ENCODE data around the gene UTRN.

Gene UTRN

DNA sequence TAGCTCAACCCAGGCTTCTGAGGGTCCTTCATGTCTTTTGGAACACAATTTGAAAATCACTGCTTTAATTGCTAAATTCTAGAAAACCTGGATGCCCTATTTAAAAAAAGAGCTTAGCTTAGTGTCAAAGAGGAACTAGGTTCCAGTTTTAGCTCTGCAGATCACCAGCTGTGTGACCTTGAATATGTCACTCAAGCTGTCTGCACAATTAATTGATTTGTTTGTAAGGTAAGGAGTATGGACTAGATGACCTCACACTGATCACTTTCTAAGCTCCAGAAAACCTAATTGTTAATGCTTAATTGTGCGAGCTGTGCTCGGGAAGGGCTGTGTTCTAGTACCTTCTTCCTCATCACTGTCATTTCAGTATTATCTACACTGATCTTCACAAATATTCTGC is 26.2 kb downstream of the UTRN start:
- DNase-seq = no peak

DNA sequence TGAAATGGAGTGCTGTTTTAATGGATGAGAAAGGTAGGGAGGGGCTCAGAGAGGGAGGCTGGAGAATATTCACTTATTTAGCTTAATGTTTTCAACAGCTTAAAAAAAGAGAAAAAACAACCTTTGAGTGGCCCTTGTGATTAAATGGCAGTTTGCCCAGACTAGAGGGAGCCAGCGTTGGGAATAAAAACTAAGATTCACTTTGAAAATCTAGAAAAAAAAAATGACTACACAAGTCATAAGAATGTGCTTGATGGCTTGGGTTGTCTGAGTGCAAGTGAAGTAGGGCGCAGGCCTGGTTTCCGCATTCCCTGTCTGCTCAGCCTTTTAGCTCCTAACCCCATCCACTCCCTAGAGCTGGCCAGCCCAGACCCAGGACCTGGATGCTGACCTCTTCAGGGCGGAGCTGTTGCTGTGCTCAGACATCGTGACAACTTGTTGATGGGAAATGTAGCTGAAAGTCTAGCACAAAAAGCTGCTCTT is 28.9 kb downstream of the UTRN start:
- DNase-seq = peak in 8 of 56 donors; percentile 10 to 32 (median 12)

DNA sequence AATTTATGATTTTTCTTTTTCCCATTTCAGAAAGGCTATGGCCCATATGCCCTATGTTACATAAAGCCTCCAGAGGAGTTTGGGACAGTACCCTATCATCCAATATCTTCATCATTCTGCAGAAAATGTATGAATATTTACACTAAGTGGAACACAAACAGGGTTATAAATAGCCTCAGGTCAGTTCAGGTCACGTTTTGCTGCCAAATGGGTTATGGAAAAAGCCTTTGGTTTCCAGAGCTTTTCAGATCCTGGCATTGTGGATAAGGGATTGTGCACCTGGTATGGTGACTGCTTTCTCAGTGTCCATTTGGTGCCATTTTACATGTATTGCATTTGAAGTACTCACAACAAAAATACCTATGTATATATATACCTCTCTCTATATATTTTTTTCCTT is 29.4 kb downstream of the UTRN start:
- DNase-seq = no peak

DNA sequence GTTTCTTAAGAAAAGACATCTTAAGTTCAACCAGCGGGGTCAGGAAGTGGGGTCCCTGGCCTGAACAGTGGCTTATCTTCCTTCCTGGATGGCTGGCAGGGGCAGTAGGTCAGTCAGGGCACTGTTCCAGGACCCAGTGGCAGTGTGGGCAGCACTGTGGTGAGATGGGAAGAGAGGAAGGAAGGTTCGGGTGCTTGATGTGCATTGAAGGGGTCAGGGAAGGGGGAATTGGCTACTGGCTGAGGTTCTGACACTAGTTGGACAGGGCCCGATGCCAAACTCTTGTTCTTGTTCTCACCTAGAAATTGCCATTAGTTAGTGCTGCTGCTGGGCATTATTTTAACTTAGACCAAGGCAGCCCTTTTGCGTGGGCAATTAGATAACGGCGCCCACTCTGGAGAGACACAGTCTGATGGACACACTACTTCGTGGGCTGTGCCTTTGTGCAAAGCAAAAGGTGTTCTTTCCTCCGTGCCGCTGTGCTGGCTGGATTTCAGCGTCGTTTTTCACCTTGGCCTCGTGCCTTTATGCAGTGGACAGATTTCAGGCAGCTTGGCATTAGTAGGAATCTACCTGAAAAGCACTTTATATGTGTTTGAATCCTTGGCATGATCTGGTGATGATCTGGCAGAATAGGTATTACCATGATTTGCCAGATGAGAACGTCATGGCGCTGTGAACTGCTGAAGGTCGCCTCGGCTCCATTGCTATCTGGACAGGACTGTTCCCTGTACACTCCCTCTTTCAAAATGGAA is 30.3 kb downstream of the UTRN start:
- DNase-seq = peak in 1 of 56 donors; percentile 5

DNA sequence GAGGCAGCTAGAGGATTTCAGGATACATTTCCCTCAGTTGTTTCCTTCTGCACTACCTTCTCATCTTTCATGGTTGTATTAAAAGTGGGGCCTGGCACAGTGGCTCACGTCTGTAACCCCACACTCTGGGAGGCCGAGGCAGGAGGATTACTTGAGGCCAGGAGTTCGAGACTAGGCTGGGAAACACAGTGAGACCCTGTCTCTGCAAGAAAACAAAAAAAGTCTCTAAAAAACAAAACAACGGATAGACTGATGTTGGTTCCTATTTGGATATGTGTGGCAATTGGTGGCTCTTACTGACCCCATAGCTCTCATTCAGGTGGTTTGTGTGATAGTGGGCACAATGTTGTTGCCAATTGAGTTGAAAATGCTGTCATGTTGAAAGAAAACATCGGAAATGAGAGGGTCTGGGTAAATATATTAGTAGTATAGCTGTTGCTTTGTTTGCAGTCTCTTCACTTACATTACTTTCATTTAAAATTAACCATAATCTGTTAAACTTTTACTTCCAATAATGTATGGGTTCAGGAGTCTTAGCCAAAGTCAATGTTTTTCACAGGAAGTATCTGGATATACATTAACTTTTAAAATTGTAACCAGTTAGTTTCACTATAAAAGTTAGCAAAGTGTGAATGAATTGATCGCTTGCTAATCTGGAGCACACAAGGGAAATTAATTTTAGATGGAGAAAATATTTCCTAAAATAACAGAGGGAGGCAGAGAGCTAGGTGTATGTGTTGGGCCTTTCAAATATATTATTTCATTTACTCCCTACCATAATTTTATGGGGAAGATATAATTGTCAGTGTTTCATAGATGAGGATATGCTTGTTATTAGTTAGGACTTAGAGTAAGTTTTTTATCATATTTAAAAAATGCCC is 31.1 kb downstream of the UTRN start:
- no peak for DNase-seq

DNA sequence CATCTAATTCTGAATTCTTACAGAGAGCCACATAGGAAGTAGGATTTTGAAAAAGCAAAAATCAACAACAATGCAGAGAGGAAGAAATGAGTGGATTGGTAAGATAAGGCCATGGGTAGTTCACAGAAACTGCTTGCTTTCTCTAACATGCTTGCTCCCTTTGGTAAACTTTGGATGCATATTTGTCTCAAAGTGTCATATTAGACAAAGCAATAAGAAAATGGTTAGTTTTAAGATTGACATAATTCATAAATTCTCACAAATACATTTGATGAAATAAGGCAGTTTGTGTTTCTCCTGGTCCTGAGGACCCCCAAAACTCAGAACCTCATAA is 31.7 kb downstream of the UTRN start:
- DNase-seq = no peak

DNA sequence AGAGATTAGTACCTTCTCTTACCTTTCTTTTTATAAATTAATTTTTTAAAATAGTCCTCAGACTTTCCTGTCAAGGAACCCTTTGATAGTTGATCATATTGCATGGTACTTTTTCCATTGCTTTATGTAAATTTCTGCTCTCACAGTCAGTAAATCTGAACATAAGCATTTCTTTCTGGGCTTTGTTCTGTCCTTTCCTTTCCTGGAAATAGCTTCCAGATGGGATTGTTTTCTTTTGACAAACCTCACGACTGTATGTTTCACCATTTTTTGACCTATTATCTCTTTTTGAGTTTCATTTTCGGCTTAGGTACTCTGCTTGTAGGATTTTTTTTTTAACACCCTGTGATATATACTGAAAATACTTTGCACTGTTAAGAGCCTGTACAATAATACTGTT is 32.6 kb downstream of the UTRN start:
- no peak for DNase-seq

DNA sequence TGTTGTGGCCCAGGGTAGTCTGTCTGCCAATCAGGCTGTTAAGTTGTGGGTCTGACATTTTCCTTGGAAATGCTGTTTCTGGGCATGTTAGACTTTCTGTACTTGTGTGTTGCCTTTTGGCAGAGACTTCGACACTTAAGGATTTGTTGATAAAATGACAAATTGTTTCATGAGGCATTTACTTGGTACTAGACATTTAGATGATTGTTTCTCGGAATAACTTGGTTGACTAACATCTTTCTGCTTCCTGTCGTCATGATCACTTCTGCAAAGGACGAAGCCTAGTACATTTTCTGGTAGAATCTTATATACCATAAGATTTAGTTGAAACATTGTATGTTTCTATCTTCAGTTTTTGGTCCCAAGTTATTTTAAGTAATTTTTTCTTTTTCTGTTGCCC is 34.1 kb downstream of the UTRN start:
- DNase-seq = no peak

DNA sequence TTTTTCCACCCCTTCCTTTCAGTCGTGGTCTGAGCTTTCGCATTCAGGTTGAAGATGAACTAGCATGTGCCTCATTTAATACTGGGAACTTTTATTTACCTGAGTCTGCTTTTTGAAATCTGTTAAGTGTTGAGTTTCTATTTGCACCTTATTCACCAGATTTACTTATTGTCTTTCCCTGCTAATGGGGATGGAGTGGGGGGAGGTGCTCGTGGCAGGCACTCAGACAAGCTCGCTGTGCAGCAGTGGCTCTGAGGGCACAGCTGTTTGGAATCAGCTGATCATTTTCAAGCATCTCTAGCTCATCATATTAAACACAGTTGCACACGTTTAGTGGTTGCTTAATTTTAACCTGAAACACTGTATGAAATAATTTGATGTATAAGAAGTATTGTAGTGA is 35.6 kb downstream of the UTRN start:
- DNase-seq = no peak

DNA sequence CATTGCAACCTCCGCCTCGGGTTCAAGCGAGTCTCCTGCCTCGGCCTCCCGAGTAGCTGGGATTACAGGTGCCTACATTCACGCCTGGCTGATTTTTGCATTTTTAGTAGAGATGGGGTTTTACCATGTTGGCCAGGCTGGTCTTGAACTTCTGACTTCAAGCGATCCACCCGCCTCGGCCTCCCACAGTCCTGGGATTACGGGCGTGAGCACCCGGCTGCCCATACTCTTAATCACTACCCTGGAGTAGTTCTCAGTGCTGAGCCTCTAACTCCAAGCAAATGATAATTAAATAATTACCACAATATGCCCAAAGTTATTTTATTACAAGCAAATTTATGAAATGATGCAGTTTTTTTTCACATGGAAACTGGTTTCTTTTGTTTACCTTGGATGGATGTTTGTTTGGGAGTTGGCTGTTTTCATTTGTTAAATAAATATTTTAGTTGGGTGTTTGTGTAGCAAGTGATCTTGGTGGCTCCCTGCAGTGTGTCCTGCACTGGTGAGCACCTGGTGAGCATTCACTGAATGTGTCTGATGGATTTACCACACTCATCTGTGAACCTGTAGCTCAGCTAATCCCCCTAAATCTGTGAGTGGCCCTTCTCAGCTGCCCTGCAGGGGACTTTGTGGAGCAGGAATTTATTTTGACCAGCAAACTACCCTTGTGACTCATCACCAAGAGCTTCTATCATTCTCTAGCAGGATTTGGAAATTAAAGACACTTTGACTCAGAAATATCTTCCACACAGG is 36.9 kb downstream of the UTRN start:
- no peak for DNase-seq

DNA sequence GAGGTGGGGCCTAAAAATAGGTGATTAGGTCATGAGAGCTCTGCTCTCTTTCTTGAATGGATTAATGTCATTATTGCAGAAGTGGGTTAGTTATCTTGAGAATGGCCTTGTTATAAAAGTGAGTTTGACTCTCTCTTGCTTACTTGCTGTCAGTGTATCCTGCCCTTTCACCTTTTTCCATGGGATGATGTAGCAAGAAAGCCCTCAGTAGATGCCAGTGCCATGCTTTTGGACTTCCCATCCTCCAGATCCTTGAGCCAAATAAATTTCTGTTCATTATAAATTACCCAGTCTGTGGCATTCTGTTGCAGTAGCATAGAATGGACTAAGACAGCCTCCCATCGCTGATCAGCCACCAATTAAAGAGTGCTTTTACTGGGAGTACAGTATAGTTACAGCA is 40.1 kb downstream of the UTRN start:
- DNase-seq = no peak

DNA sequence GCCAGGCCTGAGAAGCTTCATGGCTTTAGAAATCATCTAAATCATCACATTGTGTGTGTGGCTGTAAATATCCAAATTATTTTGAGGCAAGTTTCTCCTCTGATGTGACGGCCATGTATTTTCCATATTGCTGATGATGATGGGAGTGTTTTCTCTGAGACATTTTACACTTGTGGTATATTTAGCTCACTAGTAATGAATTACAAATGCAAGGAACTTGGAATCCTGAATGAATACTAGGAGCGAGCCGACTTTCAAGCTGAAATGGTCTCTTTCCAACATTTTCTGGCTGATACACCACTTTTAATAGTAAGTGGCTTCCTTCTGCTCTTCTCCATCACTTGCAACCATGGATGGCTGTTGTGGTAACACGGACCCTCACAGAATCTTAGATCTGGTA is 41.3 kb downstream of the UTRN start:
- DNase-seq = no peak

DNA sequence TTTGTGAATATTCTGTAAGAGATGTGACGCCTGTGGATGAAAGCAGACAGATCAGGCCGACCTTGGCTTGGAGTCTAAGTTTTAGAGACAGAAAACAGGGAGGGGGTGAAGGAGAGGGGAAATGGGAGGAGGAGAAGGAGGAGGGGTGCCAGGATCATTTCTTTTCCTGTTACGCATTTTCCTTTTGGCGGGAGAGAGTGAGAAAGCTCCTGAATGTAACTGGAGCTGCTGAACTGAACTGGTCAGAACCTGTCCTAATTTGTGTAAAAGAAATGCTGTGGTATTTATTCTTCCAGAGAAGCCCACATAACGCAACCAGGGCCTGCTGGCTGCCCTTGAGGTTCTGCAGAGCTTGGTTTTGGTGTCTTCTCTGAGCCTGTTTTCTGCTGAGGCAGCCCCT is 41.9 kb downstream of the UTRN start:
- DNase-seq = no peak

DNA sequence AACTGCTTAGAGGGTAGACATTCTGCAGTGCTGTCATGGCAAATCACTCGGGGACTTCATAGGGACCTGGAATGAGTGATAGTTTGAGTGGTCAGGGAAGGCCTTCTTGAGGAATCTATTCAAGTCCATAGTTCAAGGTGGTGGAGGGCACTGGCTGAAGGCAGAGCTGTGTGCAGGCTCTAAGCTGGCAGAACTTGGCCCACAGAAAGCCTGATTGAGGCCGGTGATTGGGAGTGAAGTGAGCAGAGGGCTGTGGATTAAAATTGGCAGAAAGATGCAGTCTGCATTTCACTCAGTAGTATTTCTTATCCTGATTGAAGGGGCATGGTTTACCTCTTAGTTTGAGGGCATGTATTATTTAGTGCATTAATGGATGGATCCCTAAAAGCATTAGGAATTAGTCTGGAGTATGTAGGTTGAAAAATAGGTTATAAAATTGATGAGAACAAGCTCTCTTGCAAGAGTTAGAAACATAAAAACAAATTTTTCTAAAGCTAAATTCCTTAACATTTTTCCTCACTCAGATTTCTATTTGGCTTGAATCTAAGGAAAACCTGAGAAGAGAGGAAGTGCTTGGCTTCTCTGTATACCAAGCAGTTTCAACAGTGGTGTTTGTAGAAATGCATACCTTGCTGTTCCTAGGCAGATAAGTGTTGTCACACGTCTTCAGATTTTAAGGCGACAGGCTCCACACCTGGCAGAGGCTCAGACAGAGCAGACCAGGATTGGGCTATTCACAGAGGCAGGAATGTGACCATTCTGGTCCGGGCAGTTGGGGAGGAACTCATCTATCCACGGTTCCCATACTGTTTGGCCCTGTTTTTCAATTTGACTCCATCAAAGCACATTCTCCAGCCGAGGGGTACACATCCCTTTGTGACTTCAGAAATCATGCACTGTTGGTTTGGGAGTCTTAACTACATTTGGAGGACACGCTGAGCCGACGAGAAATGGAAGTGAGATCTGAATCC is 45.2 kb downstream of the UTRN start:
- DNase-seq = no peak

DNA sequence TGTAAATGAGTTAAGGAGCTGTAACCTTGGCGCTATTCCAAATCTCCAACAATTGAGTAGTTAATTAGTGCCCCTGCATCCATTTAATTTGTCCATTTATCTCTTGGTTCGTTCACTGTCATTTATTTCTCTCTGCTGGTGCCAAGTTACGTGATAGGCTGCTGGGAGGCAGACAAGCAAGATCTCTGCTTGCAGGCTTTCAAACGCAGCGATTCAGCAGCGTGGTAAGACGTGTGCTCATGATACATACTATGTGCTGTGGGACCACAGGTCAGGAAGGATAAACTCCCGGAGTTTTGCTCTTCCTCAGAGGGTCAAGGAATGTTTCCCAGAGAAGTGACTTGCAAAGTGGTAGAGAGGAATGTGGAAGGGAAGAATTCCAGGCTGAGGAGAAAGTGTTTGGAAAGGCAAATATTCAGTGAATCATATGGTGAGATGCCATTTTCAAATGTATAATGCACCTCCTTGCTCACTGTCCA is 46.4 kb downstream of the UTRN start:
- DNase-seq = no peak

DNA sequence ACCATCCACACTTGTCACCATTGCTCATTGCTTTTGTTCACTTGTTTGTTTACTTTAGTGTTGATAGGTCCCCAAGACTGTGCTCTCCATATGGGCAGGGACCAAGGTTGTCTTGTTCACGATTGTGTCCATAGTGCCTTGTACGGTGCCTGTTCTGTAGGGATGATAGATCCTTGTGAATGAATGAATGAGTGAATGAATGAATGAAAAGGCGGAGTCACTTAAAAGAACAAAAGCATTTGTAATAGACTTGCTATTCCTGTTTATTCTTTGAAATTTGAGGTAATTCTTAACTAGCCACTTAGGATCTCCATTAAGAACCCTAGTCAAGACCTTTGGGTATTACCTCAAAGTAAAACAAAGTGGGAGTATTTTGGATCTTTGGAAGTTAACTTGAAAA is 47.0 kb downstream of the UTRN start:
- no peak for DNase-seq

DNA sequence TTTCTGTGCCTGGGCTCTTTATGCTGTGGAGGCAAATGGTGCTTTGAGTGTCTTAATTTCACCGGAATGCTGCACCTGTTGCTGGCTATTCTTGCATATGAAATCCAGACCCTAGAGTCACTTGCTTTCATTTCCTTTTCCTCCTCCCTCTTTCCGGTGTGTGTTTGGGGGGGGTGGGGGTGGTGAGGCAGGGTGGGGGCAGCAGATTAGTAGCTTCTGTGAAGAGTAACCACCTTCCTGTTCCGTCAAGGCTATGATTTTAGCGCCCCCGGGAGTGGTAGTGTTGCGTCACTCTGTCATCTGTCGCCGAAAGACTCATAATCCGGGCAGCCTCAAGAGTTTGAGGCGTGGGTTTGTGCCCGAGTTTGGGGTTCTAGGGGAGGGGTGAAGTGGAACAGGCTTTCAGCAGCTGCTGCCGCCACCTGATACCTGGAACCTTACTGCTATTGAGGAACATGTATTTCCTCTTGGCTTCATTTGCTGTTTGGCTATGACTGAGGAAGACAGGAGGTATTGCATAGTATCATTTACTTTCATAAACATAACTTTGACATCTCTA is 49.1 kb downstream of the UTRN start:
- DNase-seq = no peak
